Measurements from ENCODE around the gene TMEM140. TPM values are rescaled to one million over a fixed set of nuclear protein-coding genes. Genes with fewer than 3 reads are reported as not detected.
"Not testable (repeated sequence)": the region's sequence is repeated elsewhere in the genome, so short reads cannot be mapped to it uniquely, and the experiment has no call there.

The TMEM140 gene
- total and polyA plus RNA-seq, 2 of the 13 experiments (the other 11 are each of a cell fraction or from before 2014, with no cell fraction given) = 9.2 to 21.7 TPM

GRCh38 chr7:135171581-135172291 is 23.9 kb downstream of the TMEM140 start (continued):
- TF ChIP-seq, protein P1, sequence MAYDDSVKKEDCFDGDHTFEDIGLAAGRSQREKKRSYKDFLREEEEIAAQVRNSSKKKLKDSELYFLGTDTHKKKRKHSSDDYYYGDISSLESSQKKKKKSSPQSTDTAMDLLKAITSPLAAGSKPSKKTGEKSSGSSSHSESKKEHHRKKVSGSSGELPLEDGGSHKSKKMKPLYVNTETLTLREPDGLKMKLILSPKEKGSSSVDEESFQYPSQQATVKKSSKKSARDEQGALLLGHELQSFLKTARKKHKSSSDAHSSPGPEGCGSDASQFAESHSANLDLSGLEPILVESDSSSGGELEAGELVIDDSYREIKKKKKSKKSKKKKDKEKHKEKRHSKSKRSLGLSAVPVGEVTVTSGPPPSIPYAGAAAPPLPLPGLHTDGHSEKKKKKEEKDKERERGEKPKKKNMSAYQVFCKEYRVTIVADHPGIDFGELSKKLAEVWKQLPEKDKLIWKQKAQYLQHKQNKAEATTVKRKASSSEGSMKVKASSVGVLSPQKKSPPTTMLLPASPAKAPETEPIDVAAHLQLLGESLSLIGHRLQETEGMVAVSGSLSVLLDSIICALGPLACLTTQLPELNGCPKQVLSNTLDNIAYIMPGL (CRISPR knock-in tag; IDR thresholded peaks at IDR 0.05; ENCODE audit: borderline replicate concordance in 1 of 2, low read depth in 1 of 2) = peak in 1 of 2 experiments; percentile 47; a peak in 1 of 4 replicates
- TF ChIP-seq ZNF468 (CRISPR knock-in tag; IDR thresholded peaks at IDR 0.05) = 0 out of 2 replicates have a peak, but pooled peaks have one; percentile 46
- 0 out of 2 replicates have a peak, but pooled peaks have one; percentile 26 for TF ChIP-seq ATF7 (IDR thresholded peaks at IDR 0.05)
- TF ChIP-seq ATF7 (CRISPR knock-in tag; IDR thresholded peaks at IDR 0.05) = not testable (repeated sequence)
- peak; percentile 19; the same call in 1 of the 2 replicates for TF ChIP-seq HNF4A (CRISPR knock-in tag; IDR thresholded peaks at IDR 0.05)
- peak; percentile 81 for TF ChIP-seq ZFP36L1 (CRISPR knock-in tag; IDR thresholded peaks at IDR 0.05)
- peak; percentile 68; the same call in 1 of the 2 replicates for TF ChIP-seq ZNF891 (CRISPR knock-in tag; IDR thresholded peaks at IDR 0.05)
- TF ChIP-seq RBM22 (optimal IDR thresholded peaks at IDR 0.05; ENCODE audit: low read length) = peak; percentile 22
- peak; percentile 66 for TF ChIP-seq ELF1 (CRISPR knock-in tag; IDR thresholded peaks at IDR 0.05)
- TF ChIP-seq, protein P2, sequence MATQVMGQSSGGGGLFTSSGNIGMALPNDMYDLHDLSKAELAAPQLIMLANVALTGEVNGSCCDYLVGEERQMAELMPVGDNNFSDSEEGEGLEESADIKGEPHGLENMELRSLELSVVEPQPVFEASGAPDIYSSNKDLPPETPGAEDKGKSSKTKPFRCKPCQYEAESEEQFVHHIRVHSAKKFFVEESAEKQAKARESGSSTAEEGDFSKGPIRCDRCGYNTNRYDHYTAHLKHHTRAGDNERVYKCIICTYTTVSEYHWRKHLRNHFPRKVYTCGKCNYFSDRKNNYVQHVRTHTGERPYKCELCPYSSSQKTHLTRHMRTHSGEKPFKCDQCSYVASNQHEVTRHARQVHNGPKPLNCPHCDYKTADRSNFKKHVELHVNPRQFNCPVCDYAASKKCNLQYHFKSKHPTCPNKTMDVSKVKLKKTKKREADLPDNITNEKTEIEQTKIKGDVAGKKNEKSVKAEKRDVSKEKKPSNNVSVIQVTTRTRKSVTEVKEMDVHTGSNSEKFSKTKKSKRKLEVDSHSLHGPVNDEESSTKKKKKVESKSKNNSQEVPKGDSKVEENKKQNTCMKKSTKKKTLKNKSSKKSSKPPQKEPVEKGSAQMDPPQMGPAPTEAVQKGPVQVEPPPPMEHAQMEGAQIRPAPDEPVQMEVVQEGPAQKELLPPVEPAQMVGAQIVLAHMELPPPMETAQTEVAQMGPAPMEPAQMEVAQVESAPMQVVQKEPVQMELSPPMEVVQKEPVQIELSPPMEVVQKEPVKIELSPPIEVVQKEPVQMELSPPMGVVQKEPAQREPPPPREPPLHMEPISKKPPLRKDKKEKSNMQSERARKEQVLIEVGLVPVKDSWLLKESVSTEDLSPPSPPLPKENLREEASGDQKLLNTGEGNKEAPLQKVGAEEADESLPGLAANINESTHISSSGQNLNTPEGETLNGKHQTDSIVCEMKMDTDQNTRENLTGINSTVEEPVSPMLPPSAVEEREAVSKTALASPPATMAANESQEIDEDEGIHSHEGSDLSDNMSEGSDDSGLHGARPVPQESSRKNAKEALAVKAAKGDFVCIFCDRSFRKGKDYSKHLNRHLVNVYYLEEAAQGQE (IDR thresholded peaks at IDR 0.05; ENCODE audit: borderline replicate concordance in 1 of 2, low read depth in 1 of 2, low read length in 2 of 2) = peak in 1 of 2 experiments; percentile 11; a peak in 1 of 4 replicates
- peak; percentile 65 for TF ChIP-seq HOXA3 (CRISPR knock-in tag; IDR thresholded peaks at IDR 0.05)
- 0 out of 2 replicates have a peak, but pooled peaks have one; percentile 5 for TF ChIP-seq SMC3 (IDR thresholded peaks at IDR 0.05; ENCODE audit: low read length)
- TF ChIP-seq THAP9 (CRISPR knock-in tag; IDR thresholded peaks at IDR 0.05; ENCODE audit: borderline replicate concordance) = peak; percentile 27; the same call in 1 of the 2 replicates
- TF ChIP-seq HDAC1 (CRISPR knock-in tag; IDR thresholded peaks at IDR 0.05) = peak; percentile 23; the same call in 1 of the 2 replicates
- TF ChIP-seq ZNF292 (CRISPR knock-in tag; IDR thresholded peaks at IDR 0.05; ENCODE audit: borderline replicate concordance, low read depth) = peak; percentile 27; the same call in 1 of the 2 replicates
- TF ChIP-seq GTF2F1 (IDR thresholded peaks at IDR 0.05; ENCODE audit: low read length) = 0 out of 2 replicates have a peak, but pooled peaks have one; percentile 44
- TF ChIP-seq ZNF552 (CRISPR knock-in tag; IDR thresholded peaks at IDR 0.05; ENCODE audit: borderline replicate concordance) = 0 out of 2 replicates have a peak, but pooled peaks have one; percentile 48
- peak; percentile 59; the same call in 1 of the 2 replicates for TF ChIP-seq PBX2 (CRISPR knock-in tag; IDR thresholded peaks at IDR 0.05)
- 0 out of 2 replicates have a peak, but pooled peaks have one; percentile 20 for TF ChIP-seq RAD21 (CRISPR knock-in tag; IDR thresholded peaks at IDR 0.05)
